ENCODE data around the gene OR10P1.
"Not testable (repeated sequence)": the region's sequence is repeated elsewhere in the genome, so short reads cannot be mapped to it uniquely, and the experiment has no call there.

Gene OR10P1, protein sequence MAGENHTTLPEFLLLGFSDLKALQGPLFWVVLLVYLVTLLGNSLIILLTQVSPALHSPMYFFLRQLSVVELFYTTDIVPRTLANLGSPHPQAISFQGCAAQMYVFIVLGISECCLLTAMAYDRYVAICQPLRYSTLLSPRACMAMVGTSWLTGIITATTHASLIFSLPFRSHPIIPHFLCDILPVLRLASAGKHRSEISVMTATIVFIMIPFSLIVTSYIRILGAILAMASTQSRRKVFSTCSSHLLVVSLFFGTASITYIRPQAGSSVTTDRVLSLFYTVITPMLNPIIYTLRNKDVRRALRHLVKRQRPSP

DNA sequence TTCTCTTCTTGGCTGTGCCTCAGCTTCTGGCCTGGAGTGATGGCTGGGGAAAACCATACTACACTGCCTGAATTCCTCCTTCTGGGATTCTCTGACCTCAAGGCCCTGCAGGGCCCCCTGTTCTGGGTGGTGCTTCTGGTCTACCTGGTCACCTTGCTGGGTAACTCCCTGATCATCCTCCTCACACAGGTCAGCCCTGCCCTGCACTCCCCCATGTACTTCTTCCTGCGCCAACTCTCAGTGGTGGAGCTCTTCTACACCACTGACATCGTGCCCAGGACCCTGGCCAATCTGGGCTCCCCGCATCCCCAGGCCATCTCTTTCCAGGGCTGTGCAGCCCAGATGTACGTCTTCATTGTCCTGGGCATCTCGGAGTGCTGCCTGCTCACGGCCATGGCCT, at the start of gene OR10P1:
Gene OR10P1 (plus strand): TSS at position 40 of the 400 bp plus-strand sequence. CDS start 0 bp downstream, at position 40.
- no peak for DNase-seq

DNA sequence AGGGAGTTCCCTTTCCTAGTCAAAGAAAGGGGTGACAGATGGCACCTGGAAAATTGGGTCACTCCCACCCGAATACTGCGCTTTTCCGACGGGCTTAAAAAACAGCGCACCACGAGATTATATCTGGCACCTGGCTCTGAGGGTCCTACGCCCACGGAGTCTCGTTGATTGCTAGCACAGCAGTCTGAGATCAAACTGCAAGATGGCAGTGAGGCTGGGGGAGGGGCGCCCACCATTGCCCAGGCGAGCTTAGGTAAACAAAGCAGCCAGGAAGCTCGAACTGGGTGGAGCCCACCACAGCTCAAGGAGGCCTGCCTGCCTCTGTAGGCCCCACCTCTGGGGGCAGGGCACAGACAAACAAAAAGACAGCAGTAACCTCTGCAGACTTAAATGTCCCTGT, 46.5 kb upstream of the OR10P1 start:
- DNase-seq = not testable (repeated sequence)

DNA sequence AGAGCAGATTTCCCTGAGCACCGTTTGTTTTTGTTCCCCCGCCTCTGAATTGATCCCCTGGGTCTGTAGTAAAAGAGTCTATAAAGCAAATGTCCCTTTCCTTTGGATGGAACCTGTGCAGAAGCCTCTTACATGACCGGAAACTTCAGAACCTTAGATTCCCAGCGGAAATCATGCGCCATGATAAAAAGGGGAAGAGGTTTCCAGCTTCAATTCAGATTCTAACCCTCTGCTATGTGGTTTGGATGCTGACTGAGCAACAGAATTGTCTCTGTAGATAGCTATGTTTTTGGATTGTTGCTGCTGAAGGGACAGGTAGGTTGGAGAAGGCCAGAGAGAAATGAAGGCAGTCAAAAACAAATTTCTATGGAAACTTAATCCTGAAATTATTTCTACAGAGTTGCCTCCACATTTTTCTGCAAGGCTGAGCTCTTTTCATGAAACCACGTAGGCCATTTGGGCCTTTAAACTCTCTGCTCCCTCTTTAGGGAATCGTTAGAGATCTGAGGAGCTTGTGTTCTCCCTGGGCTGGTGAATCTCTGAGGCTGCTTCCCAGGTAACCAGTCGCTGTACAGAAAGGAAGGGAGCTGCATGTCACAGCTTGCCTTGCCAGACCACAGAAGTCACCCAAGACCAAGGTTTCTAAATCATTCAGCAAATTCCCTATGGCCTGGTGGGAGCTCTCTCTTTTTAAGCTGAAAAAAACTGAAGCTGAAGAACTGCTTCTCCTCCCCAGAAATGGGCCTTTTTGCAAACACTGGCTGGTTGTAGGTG, 28.7 kb upstream of the OR10P1 start:
- no peak for DNase-seq

DNA sequence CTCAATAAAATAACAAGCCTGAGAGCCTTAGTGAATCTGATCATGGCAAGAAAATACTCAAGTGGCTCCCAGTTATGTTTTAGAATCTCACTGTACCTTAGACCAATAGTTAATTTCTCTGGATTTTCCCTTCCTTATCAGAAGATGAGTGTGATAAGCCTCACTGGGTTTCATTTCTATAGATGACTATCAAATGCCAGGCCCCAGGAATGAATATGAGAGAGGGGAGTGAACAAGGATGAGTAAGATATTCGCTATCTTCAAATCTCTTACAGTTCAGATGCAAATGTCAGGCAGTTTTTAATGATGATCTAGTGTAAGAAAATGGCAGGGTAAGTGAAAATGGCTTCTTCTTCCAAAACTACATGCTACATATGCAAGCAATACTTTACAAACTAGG, 26.1 kb upstream of the OR10P1 start:
- no peak for DNase-seq

DNA sequence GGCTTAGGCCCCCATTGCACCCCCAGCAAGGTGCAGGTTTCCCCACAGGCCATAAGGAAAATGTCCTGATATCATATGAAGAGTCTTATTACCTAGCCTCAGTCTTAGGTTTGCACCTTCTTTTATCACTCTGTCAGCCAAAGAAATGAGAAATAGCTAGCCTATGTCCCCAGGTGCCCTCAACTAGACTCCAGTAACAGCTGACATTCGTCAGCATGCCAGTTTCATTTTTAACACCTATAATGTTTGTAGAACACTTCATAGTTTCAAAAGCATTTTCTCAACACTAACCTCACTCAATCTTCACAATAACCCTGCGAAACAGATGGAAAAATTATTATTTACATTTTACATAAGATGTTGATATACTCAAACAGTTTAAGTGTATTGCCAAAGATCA, 24.0 kb upstream of the OR10P1 start:
- DNase-seq = no peak

DNA sequence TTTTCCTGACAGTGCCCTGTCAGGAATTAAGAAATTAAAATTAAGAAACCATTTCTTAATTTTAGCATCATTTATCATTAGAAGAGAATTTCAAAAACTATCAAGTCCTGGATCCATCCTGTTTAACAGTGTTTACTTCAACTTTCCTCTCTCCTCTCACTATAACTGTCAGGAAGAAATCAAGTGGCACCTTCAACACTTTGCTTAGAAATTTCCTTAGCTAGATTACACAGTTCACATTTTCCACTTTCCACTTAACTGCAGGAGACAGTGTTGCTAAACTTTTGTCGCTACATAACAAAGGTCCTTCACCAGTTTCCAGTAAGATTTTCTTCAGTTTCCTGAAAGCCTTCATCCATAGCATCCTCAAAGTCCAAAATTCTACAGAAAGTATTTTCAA, 21.9 kb upstream of the OR10P1 start:
- DNase-seq = no peak

DNA sequence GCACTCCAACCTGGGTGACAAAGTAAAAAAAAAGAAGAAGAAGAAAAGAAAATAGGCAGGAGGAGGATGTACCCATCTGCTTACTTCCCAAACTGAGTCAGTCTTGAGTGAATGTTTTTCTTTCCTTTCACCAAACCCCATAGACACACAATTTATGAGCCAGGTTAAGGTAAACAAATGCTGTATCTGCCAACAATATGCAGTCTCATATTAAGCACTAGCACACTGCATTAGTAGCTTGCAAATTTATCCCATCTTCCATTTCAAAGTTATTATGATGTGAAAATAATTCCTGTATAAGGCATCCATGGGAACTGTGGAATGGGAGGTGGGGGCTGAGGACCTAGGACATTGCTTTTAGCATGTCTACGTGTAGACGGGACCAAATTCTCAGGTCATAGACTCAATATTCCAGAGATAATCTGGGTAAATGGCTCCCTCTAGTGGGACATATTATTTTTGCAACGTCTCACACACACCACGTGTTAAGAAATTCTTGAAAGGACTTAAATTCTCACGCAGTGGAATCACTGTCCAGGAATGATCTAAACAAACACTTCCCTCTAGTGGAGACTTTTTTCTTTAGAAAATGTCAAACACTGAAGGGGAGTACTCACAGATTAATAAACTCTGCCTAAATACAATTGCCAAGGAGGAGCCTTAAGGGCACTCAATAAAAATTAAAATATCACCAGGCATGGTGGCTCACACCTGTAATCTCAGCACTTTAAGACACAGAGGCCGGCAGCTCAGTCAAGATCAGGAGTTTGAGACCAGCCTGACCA, 17.1 kb upstream of the OR10P1 start:
- peak; percentile 58 to 72 for DNase-seq

DNA sequence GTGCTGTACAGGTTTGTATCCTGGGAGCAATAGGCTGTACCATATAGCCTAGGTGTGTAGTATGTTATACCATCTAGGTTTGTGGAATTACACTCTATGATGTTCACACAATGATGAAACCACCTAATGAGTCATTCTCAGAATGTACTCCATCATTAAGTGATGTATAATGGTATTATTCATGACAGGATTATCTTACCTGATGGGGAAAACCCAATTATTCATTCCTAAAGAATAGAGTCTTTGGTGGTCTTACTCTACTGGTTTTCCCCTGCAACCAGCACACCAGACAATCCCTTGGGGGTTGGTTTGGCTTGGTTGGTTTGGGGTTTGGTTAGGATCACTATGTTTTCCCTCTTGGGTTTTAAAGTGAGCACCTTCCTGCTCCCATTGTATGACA, 12.6 kb upstream of the OR10P1 start:
- DNase-seq = no peak

DNA sequence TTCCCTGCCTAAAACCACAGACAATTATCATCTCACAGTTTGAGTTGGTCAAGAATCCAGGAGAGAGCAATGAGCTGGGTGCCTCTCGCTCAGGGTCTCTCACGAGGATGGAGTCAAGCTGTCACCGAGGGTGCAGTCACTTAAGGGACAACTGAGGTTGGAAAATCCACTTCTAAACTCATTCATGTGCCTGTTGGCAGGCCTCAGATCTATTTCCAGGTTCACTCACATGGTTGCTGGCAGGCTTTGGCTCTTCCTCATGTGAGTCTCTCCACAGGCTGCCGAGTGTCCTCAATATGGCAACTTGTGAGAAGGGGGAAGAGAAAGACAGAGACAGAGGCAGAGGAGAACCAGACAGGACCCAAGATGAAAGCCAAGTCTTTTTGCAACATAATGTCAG, 10.5 kb upstream of the OR10P1 start:
- DNase-seq = no peak

DNA sequence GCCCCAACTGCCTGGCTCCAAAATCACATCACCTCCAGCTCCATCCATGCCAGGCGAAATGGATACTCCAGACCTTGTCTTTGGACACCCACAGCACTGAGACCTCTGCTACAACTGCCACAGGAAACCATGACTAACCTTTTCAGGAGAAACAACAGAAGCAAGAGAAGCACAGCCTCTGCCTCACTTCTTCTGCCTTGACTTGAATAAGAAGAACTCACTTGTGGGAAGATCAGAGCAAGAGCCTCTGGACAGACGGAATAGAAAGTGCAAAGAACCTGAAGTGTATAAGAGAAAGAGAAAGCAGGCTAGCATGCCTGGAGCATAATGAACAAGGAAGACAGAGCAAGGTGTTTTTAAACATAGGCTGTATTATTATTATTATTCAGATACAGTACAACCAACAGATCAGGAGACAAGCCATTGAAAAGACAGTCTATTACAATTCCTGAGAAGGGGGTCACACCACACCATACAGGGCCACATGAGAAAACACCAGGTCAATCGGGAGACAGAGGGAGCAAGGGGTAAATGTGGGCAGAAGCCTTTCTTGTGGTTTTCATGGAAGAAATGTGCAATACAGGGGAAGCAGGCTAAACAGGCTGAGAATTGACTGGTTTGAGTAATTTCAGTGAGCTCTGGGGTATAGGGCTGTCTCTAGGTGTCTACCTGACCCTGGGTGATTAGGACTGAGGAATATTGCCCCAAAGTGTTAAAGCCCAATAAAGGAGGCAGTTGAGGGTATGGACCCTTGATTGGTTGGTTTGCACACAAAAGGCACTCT, 7.4 kb upstream of the OR10P1 start:
- DNase-seq = no peak

DNA sequence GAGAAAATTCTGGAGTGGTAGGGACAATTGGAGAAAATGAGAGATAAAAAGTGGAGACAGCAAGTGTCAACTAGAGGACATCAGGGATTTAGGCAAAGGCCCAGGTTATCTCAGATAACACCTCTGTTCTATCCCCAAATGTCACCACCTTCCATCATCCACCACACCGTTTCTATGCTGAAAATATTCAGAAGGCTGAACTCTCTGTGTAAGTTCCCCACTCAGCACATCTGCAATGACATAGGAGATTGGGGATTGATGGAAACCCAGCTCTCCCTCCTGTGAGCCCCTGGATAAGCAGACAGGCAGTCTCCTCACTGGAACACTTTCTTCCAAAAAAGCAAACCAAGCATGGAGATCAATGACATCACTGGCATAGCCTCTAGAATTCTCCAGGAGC, 5.6 kb upstream of the OR10P1 start:
- no peak for DNase-seq

DNA sequence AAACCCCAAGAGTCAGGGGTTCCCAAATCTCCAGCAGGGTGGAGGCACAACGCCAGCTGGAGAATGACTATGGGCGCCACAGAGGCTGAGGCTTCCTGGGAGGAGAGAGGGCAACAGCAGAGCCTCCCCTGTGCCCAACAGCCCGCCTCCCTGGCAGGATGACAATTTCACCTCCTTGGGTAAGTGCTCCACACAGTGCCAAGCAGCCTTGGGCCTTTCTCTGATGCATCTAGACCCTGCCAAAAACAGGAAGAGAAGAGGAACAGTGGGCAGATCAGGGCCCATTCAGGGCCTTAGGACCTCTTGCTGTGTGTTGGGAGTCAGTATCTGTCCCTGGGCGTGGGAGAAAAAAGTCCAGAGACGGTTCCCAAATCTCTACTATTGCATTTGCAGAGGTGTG, 5.0 kb upstream of the OR10P1 start:
- DNase-seq = no peak

DNA sequence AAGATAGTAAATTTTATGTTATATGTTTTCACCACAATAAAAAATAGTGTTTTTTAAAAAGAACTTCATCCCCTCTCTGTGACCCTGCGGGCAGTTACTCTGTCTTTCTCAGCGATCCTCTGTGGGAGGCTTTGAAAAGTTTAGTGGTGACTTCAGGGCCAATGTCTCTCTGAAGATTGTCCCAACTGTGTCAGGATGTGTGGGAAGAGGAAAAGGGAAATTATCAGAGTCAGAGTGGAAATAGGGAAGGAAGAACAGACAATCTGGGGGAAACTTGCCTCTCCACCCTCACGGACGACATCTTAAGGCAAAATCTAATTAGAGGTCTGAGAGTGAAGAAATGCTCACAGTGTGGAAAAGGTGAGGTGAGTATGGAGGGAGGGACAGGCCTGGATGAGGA, 3.5 kb upstream of the OR10P1 start:
- no peak for DNase-seq

DNA sequence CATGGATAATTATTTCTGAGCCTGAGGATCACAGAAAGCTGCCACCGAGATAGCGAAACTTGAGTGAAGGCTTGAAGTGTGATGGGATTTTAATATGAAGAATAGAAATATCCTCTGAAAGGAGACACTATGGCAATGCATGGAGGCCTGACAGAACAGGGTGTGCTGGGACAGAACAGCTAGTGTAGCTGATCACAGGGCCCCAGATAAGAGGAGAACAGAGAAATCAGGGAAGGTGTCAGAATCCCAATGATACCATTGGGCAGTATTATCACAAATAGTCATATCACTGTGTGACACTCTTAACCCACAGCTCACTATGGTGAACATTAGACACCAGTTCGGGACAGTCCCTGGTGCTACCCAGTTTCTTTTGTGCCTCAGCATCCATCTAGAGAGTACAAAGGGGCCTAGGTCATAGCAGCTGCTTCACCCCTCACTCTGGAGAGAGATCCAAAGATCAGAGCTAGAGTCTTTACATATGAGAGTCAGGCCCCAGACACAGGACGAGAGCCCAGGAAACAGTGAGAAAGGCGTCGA, 506 bp upstream of the OR10P1 start:
- DNase-seq = no peak

DNA sequence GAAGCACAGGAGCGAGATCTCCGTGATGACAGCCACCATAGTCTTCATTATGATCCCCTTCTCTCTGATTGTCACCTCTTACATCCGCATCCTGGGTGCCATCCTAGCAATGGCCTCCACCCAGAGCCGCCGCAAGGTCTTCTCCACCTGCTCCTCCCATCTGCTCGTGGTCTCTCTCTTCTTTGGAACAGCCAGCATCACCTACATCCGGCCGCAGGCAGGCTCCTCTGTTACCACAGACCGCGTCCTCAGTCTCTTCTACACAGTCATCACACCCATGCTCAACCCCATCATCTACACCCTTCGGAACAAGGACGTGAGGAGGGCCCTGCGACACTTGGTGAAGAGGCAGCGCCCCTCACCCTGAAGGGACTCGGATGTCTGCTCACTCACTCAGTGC, 775 bp downstream of the OR10P1 start:
- DNase-seq = no peak

DNA sequence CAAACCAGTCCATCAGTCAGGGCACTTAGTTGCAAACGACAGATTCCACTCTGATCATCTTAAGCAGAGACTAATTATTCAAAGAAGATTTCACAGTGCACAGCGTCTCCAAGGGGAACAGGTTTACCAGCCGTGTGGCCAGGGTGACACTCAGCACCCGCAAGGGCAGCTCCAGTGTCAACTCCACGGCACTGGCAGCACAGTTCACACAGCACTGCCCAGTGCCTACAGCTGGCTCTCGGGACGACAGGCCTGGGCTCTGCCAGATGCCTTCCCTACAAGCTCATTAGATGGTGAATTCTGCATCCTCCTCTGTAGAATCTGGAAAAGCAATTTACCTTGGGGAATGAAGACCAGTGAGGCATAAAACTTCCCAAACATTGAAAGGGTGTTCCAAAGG, 4.9 kb downstream of the OR10P1 start:
- no peak for DNase-seq

DNA sequence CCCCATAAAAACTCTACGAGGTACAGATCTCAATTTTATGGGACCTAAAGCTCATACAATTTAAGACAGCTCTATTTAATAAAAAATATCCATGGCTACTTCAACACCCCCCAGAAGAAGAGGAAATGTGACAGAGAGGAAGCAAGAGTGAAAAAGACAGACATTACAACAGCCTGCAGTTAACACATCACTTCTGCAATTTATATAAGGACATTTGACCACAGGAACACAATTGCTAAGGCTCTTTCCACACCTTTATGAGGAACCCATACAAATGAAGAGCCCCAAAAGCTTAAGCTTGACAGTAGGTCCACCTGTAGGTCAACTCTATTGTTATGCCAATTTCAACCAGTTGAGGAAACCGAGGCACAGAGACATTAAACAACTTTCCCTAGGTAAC, 5.6 kb downstream of the OR10P1 start:
- no peak for DNase-seq

DNA sequence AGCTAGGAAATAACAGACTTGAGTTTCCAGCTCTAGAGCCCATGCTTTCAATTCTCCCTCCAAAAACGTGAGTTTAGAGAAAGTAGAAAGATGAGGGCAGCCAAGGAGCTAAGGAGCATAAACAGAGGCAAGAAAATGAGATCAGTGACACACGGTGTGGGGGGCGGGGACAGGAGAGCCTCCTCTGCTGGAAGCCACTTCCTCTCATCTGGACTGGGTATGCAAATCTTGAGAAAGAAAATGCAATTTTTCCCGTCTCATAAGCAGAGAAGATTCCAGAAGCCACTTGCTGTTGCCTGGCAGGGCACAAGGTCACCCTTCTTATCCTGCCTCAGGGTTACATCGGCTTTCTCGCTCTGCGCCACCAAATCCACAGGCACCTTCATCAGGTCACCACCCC, 6.0 kb downstream of the OR10P1 start:
- no peak for DNase-seq

DNA sequence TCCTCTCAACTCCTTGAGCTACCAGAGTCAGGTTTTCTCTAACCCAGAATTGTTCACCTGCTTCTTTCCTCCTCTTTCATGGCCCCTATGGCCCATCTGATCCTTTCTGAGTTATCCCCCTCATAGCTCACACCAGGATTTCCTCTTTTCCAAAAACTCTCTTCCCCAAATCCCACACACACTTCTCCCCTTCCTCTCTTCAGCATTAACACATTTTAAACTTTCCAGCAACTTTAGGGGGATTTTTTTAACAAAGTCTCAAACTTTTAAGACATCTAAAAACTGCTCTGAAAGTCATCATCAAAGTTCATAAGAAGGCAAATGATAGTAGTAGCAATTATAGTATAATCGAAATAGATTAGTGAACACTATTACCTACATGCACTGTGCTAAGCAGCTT, 7.9 kb downstream of the OR10P1 start:
- DNase-seq = no peak

DNA sequence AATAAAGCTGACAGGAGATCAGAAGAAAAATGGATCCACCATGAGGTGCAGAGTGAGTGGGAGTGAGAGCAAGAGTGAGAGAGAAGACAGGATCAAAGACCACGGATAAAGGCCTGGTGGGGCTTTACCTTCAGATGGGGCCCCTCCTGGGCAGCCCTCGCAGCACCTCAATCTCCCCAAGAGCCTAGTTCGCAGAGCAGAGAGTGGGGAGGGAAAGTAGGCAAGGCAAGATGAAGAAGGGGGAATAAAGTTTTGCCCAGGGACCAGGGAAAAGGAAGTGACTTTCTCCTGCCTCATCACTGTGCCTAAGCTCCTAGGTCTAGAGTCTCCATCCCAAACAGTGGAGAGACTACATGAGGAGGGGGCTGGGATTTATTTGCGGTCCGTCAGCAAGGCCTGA, 10.3 kb downstream of the OR10P1 start:
- DNase-seq = no peak

DNA sequence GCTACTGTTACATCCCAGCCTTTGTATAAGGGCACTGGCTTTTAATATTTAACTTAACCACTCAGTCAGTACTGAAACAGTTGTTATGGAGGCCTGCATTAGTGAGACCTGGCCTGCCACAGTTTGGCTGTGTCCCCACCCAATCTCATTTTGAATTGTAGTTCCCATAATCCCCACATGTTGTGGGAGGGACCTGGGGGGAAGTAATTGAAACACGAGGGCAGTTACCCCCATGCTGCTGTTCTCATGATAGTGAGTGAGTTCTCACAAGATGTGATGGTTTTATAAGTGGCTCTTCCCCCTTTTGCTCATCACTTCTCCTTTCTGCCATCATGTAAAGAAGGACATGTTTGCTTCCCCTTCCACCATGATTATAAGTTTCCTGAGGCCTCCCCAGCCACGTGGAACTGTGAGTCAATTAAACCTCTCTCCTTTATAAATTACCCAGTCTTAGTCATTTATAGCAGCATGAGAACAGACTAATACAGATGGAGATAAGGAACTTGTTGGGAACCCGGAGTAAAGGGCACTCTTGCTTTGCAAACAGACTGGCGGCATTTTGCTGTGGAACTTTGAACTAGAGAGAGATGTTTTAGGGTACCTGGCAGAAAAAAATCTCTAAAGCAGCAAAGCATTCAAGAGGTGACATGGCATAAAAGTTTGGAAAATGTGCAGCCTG, 14.1 kb downstream of the OR10P1 start:
- not testable (repeated sequence) for DNase-seq

DNA sequence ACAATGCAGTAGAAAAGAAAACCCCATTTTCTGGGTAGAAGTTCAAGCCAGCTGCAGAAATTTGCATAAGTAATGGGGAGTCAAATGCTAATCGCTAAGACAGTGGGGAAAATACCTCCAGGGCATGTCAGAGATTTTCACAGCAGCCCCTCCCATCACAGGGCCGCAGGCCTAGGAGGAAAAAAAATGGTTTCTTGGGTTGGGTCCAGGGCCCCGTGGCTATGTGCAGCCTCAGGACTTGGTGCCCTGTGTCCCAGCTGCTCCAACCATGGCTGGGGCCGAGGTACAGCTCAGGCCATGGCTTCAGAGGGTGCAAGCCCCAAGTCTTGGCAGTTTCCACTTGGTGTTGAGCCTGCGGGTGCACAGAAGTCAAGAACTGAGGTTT, 14.6 kb downstream of the OR10P1 start:
- DNase-seq = no peak
